ENCODE measurements around the gene NARF. TPM values are rescaled to one million over a fixed set of nuclear protein-coding genes. Genes with fewer than 3 reads are reported as not detected.
"Not testable (repeated sequence)": the region's sequence is repeated elsewhere in the genome, so short reads cannot be mapped to it uniquely, and the experiment has no call there.

NARF gene
- total RNA-seq (10 to 100 TPM; 86.2 to 94.4 TPM), total RNA-seq (71.0 to 91.4 reads per million in 2 donors)

- DNase-seq: peak; percentile 91 to 92 (median 91)
- peaks cover 30% of the 10 kb centered on the region for H3K4me1 Mint-ChIP-seq
- H3K36me3 Mint-ChIP-seq (ENCODE audit: low read depth): peaks cover 4% of the 10 kb centered on the region
Observed at GRCh38 chr17:82458179-82458884, at the start of gene NARF. TSS of gene NARF (plus strand) at chr17:82458741. CDS start at chr17:82458804, 63 bp downstream.

GRCh38 chr17:82408938-82409318 lies 49.6 kb upstream of the NARF start:
- H3K36me3 Mint-ChIP-seq (ENCODE audit: low read depth): no peaks in the 10 kb centered on the region
- H3K27ac Mint-ChIP-seq: peak overlapping the region; percentile 63
- no peaks in the 10 kb centered on the region for H3K27me3 Mint-ChIP-seq
- DNase-seq: no peak
- peaks cover 8% of the 10 kb centered on the region for H3K4me1 Mint-ChIP-seq
- ATAC-seq: no peak
- H3K9me3 ChIP-seq (ENCODE audit: control insufficient read depth, low read length, poor library complexity, severe bottlenecking): no peaks in the 10 kb centered on the region
- H3K4me3 Mint-ChIP-seq: no peak overlapping the region

More at GRCh38 chr17:82458179-82458884, at the start of gene NARF:
- no peaks in the 10 kb centered on the region for H3K27me3 Mint-ChIP-seq
- ATAC-seq: peak; percentile 97
- H3K9me3 ChIP-seq (ENCODE audit: control insufficient read depth, low read length, poor library complexity, severe bottlenecking): no peaks in the 10 kb centered on the region
- H3K27ac Mint-ChIP-seq: peak within 1 kb of the TSS; percentile 92
- peak within 1 kb of the TSS; percentile 93 for H3K4me3 Mint-ChIP-seq

GRCh38 chr17:82410014-82410716 lies 48.4 kb upstream of the NARF start:
- H3K4me1 Mint-ChIP-seq: peaks cover 16% of the 10 kb centered on the region
- H3K27me3 Mint-ChIP-seq: no peaks in the 10 kb centered on the region
- H3K36me3 Mint-ChIP-seq (ENCODE audit: low read depth): no peaks in the 10 kb centered on the region
- ATAC-seq: no peak
- H3K27ac Mint-ChIP-seq: no peak overlapping the region
- no peaks in the 10 kb centered on the region for H3K9me3 ChIP-seq (ENCODE audit: control insufficient read depth, low read length, poor library complexity, severe bottlenecking)
- no peak overlapping the region for H3K4me3 Mint-ChIP-seq
- DNase-seq: no peak

DNA sequence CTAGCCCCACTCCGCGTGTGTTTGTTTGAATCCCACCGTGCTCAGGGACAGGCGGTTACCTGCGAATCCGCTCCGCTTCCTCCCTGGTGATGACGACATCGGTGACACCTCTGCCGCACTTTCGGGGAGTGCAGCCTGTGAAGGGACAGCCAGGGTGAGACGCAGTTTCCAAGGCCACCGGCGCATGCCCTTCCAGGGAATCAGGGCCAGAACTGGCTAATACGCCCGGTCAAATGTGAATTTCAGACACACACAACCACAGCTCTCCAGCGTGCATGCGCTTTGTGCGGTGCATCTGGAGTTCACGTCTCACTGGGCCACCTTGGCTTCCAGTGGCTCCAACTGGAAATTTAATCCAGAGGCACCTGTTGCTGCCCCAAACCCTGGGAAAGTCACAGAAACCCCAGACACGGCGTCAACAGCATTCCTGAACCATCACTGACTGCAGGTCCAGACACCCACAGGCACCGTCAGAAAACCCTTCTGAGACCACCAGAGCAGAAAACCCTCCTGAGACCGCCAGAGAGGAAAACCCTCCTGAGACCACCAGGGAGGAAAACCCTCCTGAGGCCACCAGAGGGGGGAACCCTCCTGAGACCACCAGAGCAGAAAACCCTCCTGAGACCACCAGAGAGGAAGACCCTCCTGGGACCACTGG lies 47.0 kb upstream of the NARF start:
- no peak overlapping the region for H3K27ac Mint-ChIP-seq
- no peak for DNase-seq

DNA sequence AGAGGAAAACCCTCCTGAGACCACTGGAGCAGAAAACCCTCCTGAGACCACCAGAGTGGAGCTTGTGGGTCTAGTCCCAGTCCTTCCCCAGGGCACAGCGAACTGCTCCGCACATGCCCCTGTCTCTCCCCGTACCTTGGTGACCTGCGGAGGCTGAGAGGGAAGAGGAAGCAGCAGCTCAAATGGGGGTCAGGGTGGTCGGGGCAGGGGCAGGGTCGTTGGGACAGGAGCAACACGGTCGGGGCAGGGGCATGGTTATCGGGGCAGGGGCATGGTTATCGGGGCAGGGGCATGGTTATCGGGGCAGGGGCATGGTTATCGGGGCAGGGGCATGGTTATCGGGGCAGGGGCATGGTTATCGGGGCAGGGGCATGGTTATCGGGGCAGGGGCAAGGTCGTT lies 46.5 kb upstream of the NARF start:
- ATAC-seq, H3K4me3 Mint-ChIP-seq, H3K27ac Mint-ChIP-seq: not testable (repeated sequence)

More for the DNA sequence above, 47.0 kb upstream of the NARF start:
- Mint-ChIP-seq H3K27me3 (no peaks in the 10 kb centered on the region), H3K4me3 (no peak overlapping the region), H3K4me1 (peaks cover 19% of the 10 kb centered on the region), H3K36me3 (ENCODE audit: low read depth) (no peaks in the 10 kb centered on the region)
- no peak for ATAC-seq
- no peaks in the 10 kb centered on the region for H3K9me3 ChIP-seq (ENCODE audit: control insufficient read depth, low read length, poor library complexity, severe bottlenecking)

DNA sequence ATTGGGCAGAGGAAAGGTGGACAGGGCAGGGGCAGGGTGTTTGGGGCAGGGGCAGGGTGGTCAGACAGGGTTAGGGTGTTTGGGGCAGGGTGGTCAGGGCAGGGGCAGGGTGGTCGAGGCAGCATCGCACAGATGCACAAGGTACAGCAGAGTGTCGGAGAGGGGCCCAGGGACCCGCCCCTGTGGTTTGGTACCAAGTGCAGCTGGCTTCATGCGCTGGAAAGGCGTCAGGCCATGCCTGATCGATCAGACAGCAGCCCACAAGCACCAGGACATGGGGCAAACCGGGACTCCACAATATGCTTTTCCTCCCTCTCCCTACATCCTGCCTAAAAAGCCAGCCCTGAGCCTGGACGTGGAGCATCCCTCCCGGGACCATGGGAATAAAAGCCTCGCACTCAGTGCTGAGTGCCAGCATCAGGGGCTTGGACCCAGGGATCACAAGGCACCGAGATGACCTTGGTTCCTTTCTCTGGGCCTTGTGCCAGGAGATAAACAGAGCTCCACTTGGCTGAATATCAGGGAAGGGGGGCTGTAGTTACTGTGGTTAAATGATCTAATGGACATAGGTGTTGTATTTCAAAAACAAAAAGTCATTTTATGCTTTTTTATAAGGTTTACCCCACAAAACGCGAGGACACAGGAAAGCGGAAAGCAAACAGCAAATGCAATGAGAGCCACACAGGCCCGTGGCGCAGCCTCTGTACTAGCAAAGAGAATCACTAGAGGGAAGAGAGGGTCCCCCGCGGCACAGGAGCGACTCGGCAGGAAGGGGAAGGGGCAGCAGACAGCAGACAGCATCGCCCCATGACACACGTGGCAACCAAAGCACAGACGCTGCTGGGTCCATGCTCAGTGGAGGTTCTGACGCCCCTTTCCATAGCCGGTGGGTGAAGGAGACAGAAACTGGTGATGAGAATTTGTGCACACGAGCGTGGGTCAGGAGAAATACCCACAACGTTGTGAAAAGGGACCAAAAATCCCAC lies 45.7 kb upstream of the NARF start:
- H3K27me3 Mint-ChIP-seq: no peaks in the 10 kb centered on the region
- H3K4me3 Mint-ChIP-seq: no peak overlapping the region
- DNase-seq: no peak
- ATAC-seq: no peak
- H3K9me3 ChIP-seq (ENCODE audit: control insufficient read depth, low read length, poor library complexity, severe bottlenecking): no peaks in the 10 kb centered on the region
- H3K27ac Mint-ChIP-seq: no peak overlapping the region
- H3K4me1 Mint-ChIP-seq: peaks cover 19% of the 10 kb centered on the region
- H3K36me3 Mint-ChIP-seq (ENCODE audit: low read depth): no peaks in the 10 kb centered on the region

More for the DNA sequence above, 46.5 kb upstream of the NARF start:
- DNase-seq; H3K9me3 ChIP-seq (ENCODE audit: control insufficient read depth, low read length, poor library complexity, severe bottlenecking); H3K27me3 Mint-ChIP-seq; H3K36me3 Mint-ChIP-seq (ENCODE audit: low read depth): not testable (repeated sequence)
- H3K4me1 Mint-ChIP-seq: peaks cover 19% of the 10 kb centered on the region

DNA sequence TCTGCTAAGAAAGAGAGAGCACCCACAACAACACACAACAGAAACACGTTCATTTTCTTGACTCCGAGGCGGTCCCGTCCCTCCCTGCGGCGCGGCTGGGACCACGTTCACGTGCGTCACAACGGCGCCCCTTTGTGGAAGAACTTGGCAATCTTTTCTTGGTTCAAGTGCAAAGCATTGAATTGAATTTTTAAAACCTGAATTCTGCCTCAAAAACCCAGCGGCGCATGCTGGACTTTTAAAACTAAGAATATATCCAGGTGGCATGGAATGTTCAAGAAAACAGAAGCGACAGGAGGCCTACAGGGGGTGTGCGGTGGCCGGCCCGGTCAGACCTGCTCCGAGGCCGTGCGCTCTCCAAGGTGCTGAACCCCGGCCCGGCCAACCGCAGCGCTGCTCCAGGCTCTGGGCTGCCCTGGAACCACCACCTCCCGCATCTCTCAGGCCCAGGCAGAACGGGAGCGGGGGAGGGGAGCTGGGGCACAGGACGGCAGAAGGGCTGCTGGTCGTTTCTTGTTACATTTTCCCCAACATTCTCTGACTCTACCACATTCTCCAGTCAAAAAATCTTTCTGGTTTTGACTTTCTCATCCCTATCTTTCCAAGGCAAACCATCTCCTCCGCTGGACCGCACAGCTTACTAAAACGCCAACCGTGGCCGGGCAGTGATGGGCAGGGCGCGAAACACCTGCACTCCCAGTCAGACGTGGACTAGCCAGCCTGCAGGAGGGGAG lies 43.8 kb upstream of the NARF start:
- no peaks in the 10 kb centered on the region for H3K9me3 ChIP-seq (ENCODE audit: control insufficient read depth, low read length, poor library complexity, severe bottlenecking)
- Mint-ChIP-seq H3K27me3 (no peaks in the 10 kb centered on the region), H3K4me3 (peak overlapping the region; percentile 21), H3K36me3 (ENCODE audit: low read depth) (no peaks in the 10 kb centered on the region), H3K27ac (peak overlapping the region; percentile 59), H3K4me1 (peaks cover 17% of the 10 kb centered on the region)
- DNase-seq (peak; percentile 38 to 63 (median 58)), ATAC-seq (peak; percentile 19)

GRCh38 chr17:82415336-82415735 lies 43.2 kb upstream of the NARF start:
- DNase-seq (no peak), ATAC-seq (no peak)
- Mint-ChIP-seq H3K4me1 (peaks cover 23% of the 10 kb centered on the region), H3K27me3 (no peaks in the 10 kb centered on the region), H3K27ac (peak overlapping the region; percentile 59), H3K4me3 (peak overlapping the region; percentile 67), H3K36me3 (ENCODE audit: low read depth) (no peaks in the 10 kb centered on the region)
- no peaks in the 10 kb centered on the region for H3K9me3 ChIP-seq (ENCODE audit: control insufficient read depth, low read length, poor library complexity, severe bottlenecking)

GRCh38 chr17:82415786-82416185 lies 42.8 kb upstream of the NARF start:
- peaks cover 23% of the 10 kb centered on the region for H3K4me1 Mint-ChIP-seq
- peak overlapping the region; percentile 67 for H3K4me3 Mint-ChIP-seq
- H3K9me3 ChIP-seq (ENCODE audit: control insufficient read depth, low read length, poor library complexity, severe bottlenecking): no peaks in the 10 kb centered on the region
- peak overlapping the region; percentile 11 for H3K27ac Mint-ChIP-seq
- no peak for ATAC-seq
- H3K36me3 Mint-ChIP-seq (ENCODE audit: low read depth): no peaks in the 10 kb centered on the region
- no peaks in the 10 kb centered on the region for H3K27me3 Mint-ChIP-seq
- DNase-seq: no peak

GRCh38 chr17:82416264-82416663 lies 42.3 kb upstream of the NARF start:
- Mint-ChIP-seq H3K4me1 (peaks cover 23% of the 10 kb centered on the region), H3K27me3 (no peaks in the 10 kb centered on the region), H3K4me3 (no peak overlapping the region), H3K27ac (no peak overlapping the region), H3K36me3 (ENCODE audit: low read depth) (no peaks in the 10 kb centered on the region)
- no peaks in the 10 kb centered on the region for H3K9me3 ChIP-seq (ENCODE audit: control insufficient read depth, low read length, poor library complexity, severe bottlenecking)
- no peak for ATAC-seq
- DNase-seq: no peak

DNA sequence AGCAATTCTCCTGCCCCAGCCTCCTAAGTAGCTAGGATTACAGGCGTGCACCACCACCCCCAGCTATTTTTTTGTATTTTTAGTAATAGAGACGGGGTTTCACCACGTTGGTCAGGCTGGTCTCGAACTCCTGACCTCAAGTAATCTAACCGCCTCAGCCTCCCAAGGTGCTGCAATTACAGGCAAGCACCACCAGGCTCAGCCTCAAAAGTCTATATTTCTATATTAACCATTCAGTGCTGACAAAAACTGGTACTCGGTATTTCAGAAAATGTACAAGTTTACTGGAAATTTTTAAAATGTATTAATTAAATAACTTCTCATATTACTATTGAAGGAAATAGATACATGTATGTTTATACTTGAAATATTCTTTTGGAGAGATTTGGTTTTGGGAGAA lies 41.8 kb upstream of the NARF start:
- H3K36me3 Mint-ChIP-seq (ENCODE audit: low read depth): no peaks in the 10 kb centered on the region
- no peaks in the 10 kb centered on the region for H3K9me3 ChIP-seq (ENCODE audit: control insufficient read depth, low read length, poor library complexity, severe bottlenecking)
- peaks cover 23% of the 10 kb centered on the region for H3K4me1 Mint-ChIP-seq
- ATAC-seq (no peak), DNase-seq (no peak)
- no peak overlapping the region for H3K27ac Mint-ChIP-seq
- H3K4me3 Mint-ChIP-seq: no peak overlapping the region
- no peaks in the 10 kb centered on the region for H3K27me3 Mint-ChIP-seq
